Right hindlimb (tissue), 1 donor: Measurements from ENCODE around the gene GNE.
"Not testable (repeated sequence)": the region's sequence is repeated elsewhere in the genome, so short reads cannot be mapped to it uniquely, and the experiment has no call there.

Source experiments
- DNase-seq: peaks from one replicate; pipeline ENCODE4 v3.0.0-alpha.2; 2018

Gene GNE

DNA sequence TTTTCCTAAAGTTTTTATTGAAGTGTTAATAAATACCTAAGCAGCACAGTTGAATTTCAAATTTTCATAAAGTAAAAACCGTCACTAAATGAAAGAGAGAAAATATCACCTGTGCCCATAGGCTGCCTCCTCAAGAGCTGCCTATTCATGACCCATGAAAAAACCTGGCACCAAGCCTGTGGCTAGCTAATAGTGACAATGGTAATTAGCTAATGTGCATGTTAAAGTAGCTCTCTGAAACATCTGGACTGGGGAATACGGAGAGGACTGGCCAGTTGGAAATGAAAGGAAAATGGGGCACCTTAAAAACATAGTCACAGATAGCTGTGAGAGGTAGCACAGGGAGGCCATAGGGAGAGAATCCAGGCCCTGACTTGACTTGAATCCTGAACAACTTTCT lies 5.4 kb upstream of the GNE start:
- DNase-seq = no peak

DNA sequence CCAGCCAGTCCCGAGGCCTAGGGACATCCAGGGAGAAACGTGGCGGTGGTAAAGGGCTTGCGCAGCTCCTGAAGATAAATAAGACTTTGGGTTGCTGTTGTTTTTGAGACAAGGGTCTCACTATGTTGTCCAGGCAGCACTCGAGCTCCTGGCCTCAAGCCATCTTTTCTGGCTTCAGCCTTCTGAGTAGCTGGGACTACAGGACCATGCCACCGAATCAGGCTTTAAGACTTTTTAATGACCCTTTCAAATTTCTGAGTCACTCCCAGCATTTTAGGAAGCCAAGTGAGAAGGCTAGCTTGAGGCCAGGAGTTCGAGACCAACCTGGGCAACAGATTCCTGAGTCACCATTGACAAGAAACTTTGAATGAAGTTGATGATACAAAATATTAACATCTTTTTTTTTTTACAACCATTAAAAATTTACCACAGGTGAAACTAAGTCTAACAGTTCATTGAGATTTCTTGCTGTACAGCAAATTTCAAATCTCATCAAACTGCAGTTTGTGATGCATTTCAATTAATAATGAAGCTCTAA lies 817 bp upstream of the GNE start:
- no peak for DNase-seq

DNA sequence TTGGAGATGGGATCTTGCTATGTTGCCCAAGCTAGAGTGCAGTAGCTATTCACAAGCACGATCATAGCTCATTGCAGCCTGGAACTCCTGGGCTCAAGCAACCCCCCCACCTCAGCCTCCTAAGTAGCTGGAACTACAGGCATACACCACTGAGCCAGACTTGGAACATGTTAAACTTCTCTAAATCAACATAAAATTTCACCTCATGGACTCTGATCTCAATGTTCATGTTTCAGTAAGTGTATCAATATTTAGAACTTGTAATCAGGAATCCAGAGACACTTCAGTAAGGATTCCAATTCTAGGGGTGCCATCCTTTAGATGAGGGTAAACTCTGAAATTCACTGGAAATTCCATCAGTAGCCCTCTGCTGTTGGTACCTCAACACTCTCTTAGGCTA lies 6.8 kb downstream of the GNE start:
- no peak for DNase-seq

DNA sequence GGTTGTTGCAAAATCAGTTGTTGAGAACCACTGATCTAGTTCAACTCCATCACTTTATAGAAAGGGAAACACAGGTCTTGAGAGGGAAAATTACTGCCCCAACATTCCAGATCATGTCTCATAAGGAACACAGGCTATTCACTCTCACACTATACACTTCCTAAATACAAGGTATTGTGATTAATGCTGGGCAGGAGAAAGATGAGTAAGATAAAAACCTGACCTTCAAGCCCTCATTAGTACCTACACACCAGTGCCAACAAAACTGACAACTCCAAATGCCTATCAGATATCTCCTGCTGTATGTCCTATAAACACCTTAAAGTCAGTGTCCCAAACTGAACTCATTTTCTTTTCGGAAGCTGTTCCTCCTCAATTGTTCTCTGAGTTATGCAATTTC lies 8.2 kb downstream of the GNE start:
- no peak for DNase-seq

DNA sequence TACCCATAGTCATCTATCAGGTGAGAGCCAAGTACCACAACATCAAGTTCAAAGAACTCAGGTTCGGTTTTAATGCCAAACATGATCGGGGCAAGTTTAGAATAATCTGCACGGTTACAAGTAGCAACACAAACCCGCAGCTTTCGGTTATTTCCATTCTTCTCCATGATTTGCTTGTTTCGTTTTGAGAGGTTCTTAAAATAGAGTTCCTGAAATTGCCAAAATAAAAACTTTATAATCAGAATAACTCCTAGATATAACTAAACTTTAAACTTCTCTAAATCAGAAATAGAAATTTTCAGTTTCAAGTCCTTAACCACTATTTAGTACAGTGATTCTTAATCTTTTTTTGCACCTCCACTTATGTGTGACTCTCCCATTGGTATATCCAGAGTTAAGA lies 9.1 kb downstream of the GNE start:
- no peak for DNase-seq

DNA sequence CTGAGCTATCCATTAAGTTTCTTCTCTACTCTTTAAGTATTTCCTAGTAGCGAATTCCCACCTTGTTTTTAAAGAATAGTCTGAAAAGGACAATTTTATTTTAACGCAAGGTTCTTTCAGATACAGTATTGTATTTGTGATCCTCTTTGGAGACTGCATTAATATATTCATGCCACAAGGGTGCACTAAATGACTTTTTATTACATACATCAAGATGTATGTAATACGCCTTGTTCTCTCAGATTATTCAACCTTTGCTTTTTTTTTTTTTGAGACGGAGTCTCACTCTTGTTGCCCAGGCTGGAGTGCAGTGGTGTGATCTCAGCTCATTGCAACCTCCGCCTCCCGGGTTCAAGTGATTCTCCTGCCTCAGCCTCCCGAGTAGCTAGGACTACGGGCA lies 10.2 kb downstream of the GNE start:
- DNase-seq = not testable (repeated sequence)

DNA sequence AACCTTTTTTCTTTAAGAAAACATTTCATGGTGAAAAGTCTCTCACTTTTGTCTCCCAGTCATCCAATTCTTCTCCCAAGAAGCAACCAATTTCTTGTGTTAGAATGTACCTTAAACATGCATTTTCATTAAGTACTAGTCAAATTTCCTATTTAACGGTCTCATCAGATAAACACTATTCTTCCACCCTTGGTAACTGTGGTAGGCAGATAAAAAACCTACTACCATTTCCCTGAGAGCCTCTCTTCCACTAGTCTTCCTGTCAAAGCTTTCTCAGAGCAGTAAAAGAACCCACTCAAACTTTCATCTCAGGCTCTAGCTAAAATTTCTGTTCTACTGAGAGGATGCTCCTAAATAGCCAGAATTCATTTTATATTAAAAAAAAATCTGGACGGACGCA lies 10.9 kb downstream of the GNE start:
- no peak for DNase-seq

DNA sequence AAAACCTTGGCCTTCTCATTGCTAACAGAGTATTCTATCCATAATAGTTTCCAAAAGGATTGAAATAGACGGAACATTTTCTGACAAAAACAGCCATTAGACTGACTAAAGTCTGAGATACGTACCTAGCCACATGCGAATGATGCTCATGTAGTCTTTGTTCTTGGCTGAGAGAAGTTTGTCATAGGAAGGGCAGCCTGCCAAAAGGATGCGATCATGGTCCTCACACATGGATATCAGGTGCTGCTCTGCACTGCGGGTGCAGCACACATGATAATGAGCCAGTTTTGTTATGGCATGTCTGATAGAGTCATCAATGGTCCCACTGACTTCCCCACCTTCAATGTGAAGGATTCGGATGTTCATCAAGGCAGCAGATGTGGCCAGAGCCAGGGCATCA lies 12.3 kb downstream of the GNE start:
- DNase-seq = no peak

DNA sequence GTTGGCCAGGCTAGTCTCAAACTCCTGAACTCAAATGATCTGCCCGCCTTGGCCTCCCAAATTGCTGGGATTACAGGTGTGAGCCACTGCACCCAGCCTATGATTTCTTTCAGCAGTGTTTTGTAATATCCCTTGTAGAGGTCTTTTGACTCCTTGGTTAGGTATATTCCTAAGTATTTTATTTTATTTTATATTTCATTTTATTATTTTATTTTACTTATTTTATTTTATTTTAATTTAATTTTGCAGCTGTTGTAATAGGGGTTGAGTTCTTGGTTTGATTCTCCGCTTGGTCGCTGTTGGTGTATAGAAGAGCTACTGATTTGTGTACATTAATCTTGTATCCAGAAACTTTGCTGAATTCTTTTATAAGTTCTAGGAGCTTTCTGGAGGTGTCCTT lies 18.6 kb downstream of the GNE start:
- DNase-seq = not testable (repeated sequence)

DNA sequence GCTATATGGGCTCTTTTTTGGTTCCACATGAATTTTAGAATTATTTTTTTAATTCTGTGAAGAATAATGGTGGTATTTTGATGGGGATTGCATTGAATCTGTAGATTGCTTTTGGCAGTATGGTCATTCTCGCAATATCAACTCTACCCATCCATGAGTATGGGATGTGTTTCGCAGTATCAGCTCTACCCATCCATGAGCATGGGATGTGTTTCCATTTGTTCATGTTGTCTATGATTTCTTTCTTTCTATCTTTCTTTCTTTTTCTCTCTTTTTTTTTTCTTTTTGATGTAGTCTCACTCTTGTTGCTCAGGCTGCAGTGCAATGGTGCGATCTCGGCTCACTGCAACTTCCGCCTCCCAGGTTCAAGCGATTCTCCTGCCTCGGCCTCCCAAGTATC lies 19.0 kb downstream of the GNE start:
- not testable (repeated sequence) for DNase-seq

DNA sequence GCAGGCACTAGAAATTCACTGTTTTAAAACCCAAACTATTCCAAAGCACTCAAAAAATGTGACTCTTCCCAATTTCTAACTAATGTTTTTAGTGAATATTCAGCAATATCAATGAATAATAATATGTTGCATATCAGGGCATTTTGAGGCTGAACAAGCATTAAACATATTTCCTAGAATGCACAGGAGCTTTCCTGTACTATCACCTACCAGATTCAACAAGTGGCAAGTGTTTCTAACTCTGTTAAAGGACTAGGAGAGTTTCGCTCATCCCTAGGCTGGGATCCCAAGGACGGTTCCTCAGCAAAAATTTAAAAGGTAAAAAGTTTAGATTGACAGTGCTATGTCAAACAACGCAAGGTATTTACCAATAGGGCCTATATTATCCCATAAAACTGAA lies 21.0 kb downstream of the GNE start:
- DNase-seq = no peak

DNA sequence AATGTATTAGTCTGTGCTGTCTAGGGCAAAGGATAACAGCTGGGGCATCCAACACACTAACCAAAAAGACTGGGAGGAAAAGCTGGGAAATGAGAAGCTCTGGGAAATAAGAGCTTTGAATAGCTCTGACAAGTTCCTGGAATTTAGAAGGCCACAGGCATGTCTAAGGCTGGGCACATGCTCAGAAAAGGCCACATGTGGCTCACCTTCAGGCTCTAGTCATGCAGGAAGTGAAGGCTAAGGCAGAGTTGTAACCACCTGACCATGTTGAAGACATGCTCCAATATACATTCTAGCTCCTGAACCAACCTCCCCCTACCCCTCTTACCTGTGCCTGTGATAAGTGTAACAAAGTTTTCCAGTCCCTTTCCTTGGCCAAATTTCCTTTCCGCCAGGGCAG lies 35.8 kb downstream of the GNE start:
- DNase-seq = no peak

DNA sequence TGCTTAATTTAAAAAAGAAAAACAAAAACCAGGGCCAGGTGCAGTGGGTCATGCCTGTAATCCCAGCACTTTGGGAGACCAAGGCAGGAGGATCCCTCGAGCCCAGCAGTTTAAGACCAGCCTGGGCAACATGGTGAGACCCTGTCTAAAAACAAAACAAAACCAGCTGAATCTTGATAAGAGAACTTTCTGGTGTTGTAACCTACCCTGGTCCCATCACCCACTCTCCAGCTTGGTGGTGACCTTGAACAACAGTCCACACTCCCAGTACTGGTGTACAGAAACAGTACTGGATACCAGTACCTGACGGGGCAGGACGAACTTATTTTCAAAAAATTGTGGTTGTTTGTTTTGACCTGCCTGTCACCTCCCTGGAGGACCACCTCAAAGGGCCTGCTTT lies 36.6 kb downstream of the GNE start:
- no peak for DNase-seq

DNA sequence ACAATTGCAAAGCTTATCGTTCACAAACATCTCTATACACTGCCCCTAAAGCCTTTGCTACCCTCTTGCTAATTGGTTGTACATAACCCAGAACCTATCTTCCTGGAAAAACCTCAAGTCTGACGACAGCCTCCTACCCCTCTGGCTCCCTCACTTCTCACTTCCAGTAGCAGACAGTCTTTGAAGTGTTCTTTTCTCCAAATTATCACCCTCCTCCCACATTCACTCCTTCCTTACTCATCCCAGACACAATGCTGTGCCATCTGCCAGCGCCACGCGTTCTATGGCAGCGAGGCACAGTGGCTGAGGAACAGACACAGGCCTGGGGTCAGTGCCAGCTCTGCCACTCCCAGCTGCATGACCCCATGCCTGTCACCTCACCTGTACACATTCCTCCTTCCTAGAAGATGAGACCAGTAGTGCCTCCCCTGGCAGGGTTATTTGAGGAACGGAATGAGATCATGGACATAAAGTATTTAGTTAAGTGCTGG lies 39.8 kb downstream of the GNE start:
- DNase-seq = no peak

DNA sequence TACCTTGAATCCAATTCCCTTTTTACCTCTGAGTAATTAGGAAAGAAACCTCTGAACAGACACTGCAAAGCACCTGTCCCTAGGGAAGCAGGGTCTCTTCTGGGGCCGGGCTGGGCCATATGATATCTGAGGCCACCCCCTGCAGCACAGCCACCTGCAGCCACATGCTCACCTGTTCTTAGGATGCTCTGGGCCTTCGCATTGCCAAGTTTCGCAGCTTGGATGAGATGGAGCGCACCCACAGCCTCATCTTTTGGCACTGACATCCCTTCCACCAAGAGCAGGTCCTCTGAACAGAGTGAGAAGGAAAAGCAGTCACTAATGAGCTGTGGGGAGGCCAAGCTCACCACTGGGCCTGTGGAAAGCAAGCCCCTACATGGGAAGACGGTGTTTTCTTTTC lies 40.2 kb downstream of the GNE start:
- no peak for DNase-seq

DNA sequence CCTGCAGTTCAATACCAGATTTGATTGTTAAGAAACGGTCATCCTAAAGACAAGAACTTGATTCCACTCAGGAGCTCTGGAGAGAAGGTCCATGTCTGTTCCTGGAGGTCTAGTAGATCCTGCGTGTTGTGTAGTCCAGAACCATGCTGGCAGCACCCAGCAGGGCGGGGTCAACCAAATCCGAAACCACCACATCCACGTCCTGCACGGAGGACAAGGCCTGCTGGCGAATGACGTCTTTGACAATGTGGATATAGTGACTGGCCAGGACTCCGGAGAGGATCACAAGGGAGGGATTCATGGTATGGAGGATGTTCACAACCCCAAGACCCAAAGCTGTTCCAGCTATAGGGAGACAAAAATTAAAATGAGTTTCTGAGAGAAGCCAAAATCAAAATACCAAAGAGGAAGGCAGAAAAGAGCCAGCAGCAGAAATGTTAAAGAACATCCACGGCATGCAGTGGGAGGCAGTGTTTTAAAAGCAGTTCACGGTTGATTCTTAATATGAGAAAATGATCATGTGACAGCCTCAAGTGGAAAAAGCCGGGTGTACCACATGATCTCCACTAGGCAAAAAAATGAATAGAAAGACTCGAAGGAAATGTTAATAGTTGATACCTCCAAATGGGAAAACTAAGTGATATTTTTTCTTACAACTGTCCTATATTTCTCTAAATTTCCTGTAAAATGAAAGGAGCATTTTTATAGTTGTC lies 40.8 kb downstream of the GNE start:
- no peak for DNase-seq

DNA sequence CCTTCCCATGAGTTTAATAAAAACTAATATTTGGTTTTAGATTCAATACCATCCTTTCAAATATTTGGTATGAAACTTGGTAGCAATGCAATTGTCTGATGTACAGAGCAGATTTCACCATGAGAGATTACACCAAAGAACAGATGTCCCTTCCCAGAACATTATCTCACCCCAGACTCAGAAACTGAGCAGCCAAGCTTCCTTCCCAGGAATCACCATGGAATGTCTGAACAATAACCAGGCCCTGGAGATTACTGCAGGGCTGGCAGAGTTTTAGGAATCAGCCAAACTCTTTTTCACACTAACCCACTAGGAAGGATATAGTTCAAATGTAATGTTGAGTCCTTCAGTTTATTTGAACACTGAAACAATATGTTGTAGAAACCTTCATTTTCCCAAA lies 43.7 kb downstream of the GNE start:
- DNase-seq = no peak

DNA sequence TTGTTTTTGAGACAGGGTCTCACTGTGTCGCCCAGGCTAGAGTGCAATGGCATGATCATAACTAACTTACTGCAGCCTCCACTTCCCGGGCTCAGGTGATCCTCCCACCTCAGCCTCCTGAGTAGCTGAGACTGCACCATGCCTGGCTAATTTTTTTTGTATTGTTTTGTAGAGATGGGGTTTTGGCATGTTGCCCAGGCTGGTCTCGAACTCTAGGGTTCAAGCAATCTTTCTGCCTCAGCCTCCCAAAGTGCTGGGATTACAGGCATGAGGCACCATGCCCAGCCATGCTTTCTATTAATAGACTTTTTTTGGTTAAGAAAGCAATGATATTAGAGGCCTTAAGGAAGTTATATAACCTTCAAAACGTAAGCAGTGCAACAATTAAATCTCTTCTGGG lies 44.3 kb downstream of the GNE start:
- DNase-seq = no peak

DNA sequence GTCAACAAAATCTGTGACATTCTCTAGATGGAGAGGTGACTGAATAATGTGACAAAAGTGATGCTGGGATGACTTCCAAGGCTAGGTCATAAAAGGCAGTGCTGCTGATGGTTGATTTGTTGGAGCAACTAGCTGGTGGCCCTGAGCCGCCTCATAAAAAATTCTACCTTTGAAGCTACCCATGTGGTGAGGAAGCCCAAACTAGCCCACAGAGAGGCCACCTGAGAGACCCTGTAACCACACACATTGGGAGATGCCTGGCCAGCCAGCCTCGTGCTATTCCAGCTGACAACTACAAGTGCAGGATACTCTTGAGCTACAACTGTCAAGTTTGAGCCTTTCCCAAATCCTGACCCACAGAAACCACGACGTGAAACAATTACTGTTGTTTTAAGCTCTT lies 44.9 kb downstream of the GNE start:
- no peak for DNase-seq

DNA sequence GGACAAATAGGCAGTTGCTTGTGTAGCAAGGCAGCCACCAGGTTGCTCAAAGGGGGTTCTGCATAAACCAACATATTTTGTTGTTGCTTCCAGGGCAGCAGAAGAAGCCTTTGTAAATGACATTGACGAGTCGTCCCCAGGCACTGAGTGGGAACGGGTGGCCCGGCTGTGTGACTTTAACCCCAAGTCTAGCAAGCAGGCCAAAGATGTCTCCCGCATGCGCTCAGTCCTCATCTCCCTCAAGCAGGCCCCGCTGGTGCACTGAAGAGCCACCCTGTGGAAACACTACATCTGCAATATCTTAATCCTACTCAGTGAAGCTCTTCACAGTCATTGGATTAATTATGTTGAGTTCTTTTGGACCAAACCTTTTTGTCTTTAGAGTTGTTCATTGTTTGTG lies 46.7 kb downstream of the GNE start:
- no peak for DNase-seq

DNA sequence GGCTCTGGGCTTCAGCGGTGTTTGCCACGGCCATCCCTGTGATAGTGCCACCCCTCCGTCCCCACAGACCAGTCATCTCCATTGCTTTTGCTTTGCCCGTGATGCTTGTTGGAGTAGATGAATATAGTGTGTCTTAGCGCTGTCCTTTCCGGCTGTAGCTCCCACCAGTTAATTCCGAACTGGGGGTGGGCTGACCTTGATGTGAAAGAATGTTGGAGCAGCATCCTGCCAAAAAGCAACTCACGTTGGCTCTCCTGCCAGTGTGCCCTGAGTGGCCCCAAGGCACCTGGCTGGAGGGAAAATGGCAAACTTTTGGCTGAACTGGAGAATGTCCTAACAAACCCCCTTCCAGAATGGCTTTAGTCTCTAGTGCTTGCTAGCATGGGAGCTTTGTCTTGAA lies 47.5 kb downstream of the GNE start:
- no peak for DNase-seq

DNA sequence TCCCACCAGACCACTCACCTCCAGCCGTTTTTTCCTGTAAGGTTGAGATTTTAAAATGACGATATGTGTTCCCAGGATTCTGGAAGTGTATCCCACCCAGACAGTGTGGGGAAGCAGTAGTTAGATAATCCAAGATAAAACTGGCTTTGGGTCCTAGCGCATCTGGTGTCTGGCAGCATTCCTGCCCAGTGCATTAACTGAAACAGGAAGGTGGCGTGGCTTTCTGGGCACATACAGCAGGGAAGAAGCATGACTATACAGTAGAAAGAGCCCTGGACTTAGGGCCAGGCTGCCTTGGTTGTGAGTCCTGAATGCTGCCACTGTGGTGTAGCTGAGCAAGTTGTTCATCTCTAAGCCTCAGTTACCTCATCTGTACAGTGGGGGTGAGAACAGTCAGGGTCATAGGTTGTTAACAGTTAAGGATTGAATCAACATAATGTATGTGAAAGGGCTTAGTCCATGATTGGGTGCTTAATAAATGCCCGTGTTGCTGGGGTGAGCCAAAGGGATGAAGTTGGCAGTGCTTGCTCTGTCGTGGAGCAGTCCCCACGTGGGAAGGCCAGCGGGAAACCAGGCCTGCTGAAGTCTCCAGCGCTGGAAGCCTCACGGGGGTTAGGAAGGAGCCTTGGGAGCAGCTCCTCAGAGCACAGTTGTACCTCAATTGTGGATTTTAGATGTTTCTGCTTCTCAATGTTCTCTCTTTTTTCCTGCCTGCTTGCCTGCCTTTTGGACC lies 49.6 kb downstream of the GNE start:
- no peak for DNase-seq

DNA sequence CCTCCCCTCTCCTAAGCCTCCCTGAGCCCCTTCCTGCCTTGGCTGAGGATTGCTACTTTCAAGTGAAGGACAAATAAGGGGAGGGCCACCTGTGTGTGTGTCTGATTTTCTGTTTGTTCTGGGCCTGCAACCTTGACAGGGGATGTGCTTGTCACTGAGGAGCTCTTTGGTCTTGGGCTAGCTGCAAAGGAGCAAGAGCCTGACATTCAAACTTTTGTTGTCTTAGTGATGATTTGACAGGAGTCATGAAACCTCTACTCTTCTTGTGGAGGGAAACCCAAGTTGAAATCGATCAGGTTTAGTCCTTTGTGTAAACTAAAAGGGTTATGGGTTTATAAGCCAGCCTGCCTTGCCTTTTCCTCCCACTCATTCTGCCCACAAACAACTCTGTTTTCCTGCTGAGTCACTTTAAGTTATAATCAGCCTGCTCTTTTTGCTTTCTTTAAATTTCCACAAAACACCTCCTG lies 50.7 kb downstream of the GNE start:
- no peak for DNase-seq

DNA sequence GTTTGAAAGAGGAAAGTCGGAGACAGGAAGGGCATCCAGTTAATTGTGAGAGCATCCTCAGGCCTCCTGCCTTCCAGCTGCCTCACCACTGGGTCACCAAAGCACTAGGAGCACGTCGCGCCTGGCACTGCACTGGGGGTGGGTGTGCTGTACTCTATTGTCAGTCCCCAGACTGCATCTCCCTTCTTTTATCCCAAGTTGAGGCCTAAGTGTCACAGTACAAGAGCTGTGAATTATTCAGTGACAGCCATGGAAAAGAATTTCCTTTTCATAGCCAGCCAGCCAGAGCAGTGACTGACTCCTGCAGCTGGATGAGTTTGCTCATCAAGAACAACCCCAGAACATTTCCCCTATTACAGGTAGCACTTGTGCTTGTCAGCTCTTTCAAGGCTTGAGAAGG lies 51.2 kb downstream of the GNE start:
- no peak for DNase-seq
